HCT116 (cell line): ENCODE measurements around the gene CLEC4F.

Experiments used
- EGR1 ChIP-seq: IDR thresholded peaks from 2 replicates; pipeline ENCODE4 v1.6.1; 2012; ENCODE audit warnings: low read depth
- POLR2A ChIP-seq: IDR thresholded peaks from 2 replicates; pipeline ENCODE4 v1.7.0; 2011; ENCODE audit warnings: borderline replicate concordance; ENCODE audit not compliant: insufficient read depth, insufficient read length; ENCODE audit errors: extremely low read depth
- SP1 ChIP-seq: IDR thresholded peaks from 2 replicates; pipeline ENCODE4 v1.6.1; 2012; ENCODE audit warnings: low read depth
- SRF ChIP-seq: IDR thresholded peaks from 2 replicates; pipeline ENCODE4 v1.6.1; 2012; ENCODE audit warnings: low read depth
- ZNF274 ChIP-seq: fragments of 200-500 bp; sonication (Bioruptor generic); IDR thresholded peaks from 2 replicates; pipeline ENCODE4 v1.6.1; 2014; ENCODE audit warnings: mild to moderate bottlenecking, low read depth, low read length, inconsistent platforms
- TF ChIP-seq, protein P1 (sequence below), 3 experiments: fragments of 200-600 bp in 1 of 3; sonication (generic) in 1 of 3; IDR thresholded peaks in 2 of 3; conservative IDR thresholded peaks in 1 of 3; 2 replicates each; pipeline ENCODE4 v1.5.1; 2012 to 2017; ENCODE audit warnings: low read depth in 2 of 3, low read length in 2 of 3, antibody characterized with exemption in 1 of 3, borderline replicate concordance in 1 of 3, control low read depth in 1 of 3, mild to moderate bottlenecking in 1 of 3, mixed read lengths in 1 of 3, mixed run types in 1 of 3, moderate library complexity in 1 of 3; ENCODE audit not compliant: insufficient read depth in 1 of 3
- TF ChIP-seq, protein P2 (sequence below): IDR thresholded peaks from 2 replicates; pipeline ENCODE4 v1.6.1; 2012

DNA sequence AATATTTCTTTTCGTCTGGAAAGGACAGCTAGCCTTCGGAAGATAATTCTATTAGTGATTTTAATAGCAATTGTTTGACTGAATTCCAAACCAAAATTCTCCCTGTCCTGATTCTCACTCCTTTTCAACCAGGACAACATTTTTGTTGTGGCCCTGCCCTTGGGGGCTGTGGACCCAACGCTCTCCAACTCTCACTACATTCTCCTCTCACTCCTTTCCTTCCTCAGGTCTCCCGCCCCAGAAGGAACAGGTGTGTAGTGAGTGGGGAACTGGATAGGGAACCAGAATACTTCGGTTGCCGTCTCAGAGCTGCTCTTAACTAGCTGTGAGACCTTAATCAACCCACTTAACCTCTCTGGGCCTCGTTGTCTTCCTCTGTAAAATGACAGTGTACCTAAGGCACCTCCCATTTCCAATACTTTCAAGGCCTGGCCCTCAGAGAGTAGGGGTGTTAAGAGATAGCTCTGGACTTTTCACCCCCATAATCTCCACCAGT, 51.8 kb downstream of the CLEC4F start:
- TF ChIP-seq SRF (no peak), POLR2A (no peak), ZNF274 (no peak), SP1 (no peak), EGR1 (no peak)
- TF ChIP-seq, protein P1, sequence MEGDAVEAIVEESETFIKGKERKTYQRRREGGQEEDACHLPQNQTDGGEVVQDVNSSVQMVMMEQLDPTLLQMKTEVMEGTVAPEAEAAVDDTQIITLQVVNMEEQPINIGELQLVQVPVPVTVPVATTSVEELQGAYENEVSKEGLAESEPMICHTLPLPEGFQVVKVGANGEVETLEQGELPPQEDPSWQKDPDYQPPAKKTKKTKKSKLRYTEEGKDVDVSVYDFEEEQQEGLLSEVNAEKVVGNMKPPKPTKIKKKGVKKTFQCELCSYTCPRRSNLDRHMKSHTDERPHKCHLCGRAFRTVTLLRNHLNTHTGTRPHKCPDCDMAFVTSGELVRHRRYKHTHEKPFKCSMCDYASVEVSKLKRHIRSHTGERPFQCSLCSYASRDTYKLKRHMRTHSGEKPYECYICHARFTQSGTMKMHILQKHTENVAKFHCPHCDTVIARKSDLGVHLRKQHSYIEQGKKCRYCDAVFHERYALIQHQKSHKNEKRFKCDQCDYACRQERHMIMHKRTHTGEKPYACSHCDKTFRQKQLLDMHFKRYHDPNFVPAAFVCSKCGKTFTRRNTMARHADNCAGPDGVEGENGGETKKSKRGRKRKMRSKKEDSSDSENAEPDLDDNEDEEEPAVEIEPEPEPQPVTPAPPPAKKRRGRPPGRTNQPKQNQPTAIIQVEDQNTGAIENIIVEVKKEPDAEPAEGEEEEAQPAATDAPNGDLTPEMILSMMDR (IDR thresholded peaks at IDR 0.05 in 2 of 3, conservative IDR thresholded peaks at IDR 0.05 in 1 of 3; ENCODE audit: borderline replicate concordance in 1 of 3, insufficient read depth in 1 of 3, low read depth in 2 of 3, low read length in 2 of 3): no peak
- TF ChIP-seq, protein P2, sequence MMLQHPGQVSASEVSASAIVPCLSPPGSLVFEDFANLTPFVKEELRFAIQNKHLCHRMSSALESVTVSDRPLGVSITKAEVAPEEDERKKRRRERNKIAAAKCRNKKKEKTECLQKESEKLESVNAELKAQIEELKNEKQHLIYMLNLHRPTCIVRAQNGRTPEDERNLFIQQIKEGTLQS: no peak
